Kidney glomerular epithelial cell (primary cell): ENCODE measurements around the gene MGAT5.

Source experiments
- DNase-seq: peaks from one replicate; lab custom pipeline; 2025; lab: John Stamatoyannopoulos, UW

Gene MGAT5

DNA sequence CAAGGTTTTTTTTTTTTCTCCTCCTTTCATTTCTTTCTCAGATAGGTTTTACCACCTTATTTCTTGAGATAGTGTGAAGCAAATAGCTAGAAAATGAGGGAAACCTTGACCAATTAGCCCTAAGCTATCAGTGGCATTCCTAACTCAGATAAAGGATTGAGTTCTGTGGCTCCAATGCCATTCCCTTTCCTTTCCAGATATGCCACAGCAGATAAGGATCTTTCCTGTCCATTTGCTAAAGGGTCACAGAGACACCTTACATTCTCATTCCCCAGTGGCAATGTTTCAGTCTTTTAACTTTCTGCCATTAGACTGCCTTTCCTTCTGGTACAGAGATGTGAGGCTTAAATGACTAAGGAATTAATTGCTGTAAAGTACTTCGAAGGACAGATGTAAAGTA, 81.7 kb downstream of the MGAT5 start:
- DNase-seq: no peak

DNA sequence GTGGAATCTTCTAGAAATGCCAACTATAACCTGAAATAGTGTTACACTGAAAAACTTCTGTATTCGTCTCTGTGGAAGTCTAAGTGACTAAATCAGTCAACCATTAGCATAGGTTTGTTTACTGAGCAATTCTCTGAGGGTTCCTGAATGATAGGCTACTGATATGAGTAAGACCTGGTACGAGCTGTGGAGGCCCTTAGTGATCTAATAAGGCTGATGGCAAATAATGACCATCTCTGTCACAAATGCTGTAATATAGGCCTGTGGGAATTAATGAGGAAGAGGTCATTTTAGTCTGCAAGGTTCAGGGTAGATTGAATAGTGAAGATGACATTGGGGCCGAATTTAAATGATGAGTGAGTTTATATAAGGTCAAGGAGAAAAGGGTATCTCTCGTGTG, 82.5 kb downstream of the MGAT5 start:
- DNase-seq: no peak

DNA sequence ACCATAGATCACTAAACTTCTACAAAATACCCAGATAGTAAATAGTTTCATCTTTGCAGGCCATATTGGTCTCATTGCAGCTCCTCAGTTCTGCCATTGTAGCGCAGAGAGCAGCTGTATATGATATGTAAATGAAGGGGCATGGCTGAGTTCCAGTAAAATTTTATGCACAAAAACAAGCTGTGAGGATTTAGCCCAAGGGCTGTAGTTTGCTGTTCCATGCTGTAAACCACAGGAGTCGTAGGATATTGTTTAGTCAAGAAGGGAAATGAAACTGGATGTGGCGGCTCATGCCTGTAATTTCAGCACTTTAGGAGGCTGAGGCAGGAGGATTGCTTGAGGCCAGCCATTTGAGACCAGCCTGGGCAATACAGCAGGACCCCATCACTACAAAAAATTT, 83.0 kb downstream of the MGAT5 start:
- DNase-seq: no peak

DNA sequence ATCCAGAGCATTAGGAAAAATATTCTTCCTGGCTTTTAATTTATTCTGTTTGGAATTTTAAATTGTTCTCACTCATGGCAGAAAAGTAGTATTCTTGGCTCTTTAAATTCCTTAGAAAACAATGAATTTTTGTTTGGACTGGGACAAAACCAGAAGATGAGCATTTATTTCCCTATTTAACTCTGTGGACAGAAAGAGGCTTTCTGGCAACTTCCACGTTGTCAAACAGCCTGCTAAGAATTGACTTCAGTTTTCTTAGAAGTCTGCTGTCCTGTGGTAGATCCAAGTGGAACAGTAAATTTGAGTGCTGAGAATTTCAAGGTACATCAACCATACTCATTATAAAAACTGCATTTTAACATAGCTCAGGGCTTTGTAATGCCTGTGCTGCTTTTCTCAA, 83.8 kb downstream of the MGAT5 start:
- no peak for DNase-seq

DNA sequence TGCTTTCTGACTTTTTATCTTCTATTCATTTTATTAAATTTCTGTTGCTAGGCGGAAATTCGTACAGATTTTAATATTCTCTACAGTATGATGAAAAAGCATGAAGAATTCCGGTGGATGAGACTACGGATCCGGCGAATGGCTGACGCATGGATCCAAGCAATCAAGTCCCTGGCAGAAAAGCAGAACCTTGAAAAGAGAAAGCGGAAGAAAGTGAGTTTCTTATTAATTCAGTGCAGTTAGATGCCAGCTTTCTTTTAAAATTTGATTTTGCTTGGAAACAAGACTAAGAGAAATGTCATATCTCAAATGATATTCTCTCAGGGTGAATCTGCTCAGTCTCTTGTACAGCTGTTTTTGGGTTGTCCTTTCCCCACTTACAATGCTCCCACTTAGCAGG, 84.3 kb downstream of the MGAT5 start:
- DNase-seq: no peak

DNA sequence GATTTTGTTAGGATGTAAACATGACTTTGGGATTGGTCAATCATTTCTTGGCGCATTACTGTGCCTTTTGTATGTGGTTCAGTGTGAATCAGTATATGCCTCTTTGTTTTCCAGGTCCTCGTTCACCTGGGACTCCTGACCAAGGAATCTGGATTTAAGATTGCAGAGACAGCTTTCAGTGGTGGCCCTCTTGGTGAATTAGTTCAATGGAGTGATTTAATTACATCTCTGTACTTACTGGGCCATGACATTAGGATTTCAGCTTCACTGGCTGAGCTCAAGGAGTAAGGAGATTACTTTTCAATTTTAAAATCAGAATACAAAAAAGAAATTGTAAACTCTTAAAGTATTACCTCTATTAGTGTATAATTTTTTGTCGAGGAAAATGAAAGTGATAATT, 87.6 kb downstream of the MGAT5 start:
- DNase-seq: no peak

DNA sequence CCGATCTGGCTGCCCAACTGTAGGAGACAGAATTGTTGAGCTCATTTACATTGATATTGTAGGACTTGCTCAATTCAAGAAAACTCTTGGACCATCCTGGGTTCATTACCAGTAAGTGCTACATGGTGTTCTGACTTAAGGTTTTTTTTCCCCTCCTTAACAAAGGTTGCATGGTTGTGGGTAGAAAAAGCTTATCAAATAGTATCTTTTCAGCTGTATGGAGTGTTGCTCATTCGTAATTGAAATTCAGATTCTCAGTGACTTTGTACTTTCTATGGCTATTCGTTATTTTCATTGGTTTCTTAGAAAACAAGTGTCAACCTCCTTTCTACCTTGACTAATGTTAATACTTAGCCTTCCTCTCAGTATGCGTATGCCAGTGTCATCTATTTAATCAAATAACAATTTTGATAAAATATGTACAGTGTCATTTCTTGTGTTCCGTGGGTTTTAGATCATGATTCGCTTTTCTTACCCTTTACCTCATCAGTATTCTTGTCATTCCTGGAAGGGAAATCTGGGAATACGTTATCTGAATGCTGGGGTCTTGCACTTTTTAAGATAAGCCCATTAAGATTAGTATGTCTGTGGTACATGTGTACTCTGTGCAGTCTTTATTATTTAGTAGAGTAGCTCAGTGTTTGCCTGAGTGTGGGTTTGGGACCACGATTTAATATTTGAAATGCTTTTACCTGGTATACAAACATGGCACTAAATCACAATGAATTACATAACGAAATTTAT, 91.3 kb downstream of the MGAT5 start:
- DNase-seq: no peak

DNA sequence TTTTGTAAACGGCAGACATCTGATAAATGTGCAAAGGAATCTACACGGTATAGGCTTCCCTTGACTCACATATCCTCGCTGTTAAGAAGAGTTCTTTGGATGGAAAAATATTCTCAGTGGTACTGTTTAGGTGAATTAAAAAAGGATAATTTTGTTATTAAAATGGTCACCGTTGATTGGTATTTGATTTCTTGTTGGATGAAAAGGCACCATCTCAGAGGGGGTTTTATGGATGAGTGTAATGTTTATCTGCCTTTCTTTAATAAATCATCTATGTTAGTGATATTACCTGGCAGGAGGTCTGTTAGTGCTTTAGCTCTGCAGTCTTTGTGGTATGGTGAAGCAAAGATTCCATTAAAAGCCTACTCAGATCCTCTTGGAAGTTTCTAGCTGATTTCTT, 92.3 kb downstream of the MGAT5 start:
- DNase-seq: no peak

DNA sequence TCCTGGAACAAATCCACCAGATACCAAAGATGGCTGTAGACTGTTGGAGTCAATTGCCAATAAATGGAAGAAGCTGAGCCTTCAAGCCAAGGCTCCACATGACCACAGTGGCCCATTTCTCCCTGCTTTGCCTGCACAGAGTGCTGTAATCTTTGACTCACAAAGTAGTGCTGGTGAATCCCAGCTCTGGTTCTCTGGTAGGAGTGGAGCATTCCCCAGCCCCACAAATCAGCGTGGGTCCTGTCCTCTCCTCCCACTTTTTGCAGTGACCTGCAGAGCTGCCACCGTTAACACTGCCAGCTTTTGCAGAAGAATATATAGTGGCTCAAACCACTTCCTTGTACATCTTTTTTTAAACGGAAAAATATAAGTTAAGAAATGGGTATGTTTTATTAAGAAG, 93.9 kb downstream of the MGAT5 start:
- no peak for DNase-seq

DNA sequence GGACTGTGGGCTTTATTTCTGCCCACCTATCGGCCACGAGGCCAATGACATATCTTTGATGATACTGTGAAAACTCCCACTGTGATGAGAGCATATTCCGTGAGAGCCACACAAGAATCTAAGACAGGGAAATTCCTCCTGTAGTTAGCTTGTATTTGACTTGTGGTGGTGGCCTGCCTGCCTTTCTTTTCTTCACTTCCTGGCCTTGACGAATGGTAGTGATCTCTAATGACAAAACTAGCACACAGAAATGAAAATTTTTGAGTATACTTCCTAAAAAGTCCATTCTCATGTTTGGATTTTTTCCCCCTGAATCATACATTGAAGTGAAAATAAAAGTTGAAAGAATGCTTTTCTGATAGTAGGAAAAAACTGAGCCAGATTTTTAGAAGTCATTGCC, 94.4 kb downstream of the MGAT5 start:
- no peak for DNase-seq

DNA sequence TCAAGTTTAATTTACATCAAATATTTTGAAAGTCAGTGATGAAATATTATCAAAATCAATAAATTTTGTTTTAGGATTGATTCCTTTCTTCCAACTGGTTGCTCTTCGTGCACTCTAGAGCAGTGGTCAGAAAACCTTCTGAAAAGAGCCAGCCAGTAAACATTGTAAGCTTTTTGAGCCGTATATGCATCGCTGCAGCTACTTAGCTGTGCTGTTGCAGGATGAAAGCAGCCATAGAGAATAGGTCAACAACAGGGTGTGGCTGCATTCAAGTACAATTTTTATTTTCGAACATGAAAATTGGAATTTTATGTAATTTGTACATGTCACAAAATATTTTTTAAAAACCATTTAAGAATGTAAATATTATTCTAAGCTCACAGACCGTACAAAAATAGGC, 94.9 kb downstream of the MGAT5 start:
- DNase-seq: no peak

DNA sequence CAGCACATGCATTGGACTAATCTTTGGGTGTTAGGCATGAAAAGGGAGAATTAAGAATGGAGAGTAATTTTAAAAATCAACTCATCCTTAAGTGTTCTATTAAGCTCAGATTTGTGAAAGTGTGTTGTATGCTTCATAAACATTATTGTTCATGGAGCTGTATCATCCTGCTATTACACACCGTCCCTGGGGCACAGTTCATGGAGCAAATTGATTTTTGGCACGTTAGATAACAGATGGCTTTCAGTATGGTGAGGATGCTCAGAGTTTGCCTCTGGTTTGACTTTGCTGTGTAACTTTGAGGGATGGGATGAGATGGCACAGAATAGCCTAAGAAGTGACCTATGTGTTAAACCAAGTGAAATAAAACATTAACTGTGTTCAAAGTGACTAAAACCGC, 97.1 kb downstream of the MGAT5 start:
- DNase-seq: no peak

DNA sequence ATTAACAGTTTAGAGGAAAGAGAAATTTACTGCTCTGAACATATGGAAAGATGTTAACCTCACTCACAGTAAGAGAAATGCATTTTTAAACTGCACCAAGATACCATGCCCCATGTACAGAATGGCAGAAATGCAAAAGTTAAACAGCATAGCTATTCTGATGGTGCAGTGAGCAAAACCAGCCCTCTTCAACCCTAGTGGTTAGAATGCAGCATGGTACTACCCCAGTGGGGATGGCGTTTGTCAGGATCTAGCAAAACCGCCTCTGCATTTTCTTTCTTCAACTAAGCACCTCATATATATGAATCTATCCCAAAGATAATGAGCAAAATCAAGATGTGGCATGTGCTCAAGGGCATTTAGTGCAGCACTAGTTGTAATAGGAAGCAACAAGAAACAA, 98.0 kb downstream of the MGAT5 start:
- DNase-seq: no peak

DNA sequence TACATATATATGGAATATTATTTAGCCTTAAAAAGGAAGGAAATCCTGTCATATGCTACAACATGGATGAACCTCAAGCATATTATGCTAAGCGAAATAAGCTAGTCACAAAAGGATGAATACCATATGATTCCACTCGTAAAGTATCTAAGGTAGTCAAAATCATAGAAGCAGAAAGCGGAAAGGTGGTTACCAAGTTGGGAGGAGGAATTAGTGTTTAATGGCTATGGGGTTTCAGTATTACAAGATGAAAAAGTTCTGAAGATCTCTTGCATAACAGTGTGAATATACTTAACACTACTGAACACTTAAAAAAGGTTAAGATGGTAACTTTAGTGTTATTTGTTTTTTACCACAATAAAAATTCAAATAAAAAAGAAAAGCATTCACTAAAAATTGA, 99.0 kb downstream of the MGAT5 start:
- no peak for DNase-seq

DNA sequence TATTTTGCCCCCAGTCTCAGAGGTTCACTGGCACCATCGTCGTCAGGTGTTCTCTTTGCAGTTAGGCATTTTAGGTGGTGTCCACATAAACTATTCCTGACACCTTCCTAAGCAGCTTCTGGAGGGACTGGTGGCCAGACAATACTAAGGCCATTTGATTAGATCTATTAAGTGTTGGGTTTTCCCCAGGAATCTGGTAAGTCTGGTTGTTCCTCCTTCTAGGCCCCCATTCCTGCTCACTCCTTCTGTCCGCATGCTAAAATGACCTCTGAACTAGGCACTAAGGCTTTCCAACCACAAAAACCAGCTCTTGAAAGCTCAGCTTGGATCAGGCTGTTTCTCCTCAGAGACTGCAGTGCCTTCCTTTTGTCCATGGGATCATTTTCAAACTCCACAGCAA, 100.7 kb downstream of the MGAT5 start:
- DNase-seq: no peak

DNA sequence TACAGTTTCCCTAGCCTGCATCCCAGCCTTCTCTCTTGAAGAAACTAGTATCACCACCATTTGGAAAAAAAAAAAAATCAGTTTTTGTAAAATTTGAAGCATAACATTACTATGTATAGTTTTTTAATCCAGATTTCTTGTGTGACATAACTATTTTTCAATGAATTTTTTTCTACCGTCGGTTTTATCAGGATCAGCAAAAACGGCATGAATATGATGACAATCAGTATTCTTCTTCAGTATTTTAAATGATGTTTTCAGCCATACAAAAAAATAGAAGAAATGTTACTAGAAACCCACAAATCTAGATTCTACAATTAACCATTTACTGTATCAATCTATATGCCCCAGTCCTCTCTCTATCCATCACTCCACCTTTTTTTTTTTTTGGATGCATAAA, 103.9 kb downstream of the MGAT5 start:
- DNase-seq: no peak

DNA sequence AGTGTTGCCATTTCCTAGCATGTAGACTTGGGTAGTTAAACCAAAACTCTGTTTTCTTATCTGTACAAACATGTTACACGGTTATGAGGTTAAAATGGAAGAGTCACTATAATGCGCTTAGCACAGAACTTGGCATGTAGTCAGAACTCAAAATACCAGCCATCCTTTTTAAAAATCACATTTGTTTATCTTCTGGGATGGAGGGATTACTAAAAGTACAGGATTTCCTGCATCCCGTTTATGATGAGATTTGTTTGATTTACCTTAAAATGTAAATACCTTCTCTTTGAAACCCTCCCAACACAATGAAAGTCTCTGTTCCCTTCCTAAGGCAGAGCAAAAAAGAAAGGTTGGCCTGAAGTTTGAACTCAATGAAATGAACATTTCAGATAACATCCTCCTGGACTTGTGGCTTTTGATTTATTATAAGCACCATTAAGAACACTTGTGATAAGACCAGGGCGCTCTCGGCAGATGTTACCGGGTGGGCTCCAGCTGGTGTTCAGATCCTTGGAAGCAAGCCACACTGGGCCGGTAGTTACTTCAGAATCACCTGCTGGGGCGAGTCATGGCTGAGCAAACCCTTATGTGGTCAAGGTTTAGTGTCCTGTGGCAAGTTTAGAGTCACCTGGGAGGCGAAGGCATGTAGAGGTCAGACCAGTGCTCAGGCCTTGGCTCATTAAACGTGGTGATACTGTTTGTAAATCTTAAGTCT, 105.7 kb downstream of the MGAT5 start:
- no peak for DNase-seq

DNA sequence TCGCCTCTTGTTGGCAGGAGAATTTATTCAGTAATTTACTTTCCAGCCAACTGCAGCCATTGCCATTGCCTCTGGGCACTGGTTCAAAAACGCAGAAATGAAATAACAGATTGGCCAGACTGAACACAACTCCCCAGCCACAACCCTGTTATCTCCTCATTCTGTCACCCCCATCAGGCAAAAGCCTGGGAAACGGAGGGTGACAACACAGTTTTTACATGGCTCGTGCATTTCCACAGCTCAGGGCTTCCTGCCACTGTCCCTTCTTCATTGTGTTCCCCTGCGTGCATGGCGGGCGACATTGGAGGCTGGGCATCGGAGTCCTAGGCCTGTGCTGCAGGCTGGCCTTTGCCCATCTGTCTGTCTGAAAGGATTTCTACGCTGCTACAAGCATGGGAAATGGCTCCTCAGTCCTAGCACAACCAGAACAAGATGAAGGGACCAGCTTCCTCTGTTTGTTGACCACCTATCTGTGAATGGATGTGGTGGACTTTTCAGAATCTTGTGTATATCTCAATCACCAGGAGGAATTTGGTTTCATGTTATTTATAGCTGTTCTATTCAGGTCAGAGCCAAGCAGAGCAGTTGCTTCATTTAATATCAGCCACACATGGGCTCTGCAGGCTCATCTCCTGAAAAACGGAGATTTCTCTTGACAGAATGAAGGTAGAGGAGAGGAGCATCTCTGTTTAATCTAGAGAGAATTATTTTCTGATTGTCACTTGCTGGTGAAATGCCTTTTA, 107.0 kb downstream of the MGAT5 start:
- no peak for DNase-seq

DNA sequence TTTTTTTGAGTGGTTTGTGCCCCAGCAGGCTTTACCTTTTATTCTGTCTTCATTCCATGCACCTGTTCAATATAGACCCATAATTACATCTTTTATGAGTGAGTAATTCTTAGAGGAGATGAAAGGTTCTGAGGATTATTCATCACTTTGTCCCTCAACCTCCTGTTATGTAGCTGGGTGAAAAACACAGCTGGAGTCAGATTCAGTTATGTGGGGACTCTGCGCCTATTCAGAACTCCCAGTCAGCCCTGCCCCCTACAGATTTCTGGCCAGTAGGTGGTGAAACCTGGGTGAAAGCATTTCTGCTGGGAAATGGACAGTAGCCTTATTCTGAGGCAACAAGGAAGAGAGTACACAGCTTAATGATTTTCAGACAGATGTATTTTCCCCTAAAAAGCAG, 107.8 kb downstream of the MGAT5 start:
- DNase-seq: no peak

DNA sequence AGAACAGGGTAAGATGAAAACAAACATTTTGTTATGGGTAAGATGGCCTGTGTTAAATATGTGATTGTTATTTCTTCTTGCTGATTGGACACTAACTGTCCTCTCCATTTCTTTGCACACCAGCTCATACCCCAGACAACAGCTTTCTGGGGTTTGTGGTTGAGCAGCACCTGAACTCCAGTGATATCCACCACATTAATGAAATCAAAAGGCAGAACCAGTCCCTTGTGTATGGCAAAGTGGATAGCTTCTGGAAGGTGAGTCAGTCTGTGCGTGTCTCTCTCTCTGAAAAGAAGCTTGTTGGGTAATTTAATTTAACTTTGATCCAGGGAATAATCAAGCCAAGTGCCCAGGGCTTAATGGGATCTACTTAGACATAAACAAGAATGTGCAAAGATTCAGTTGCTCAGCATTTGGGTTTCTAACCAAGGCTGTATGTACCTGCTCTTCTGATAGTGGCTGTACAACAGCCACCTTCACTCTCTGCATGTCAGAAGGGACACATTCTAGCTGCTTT, 108.3 kb downstream of the MGAT5 start:
- no peak for DNase-seq

DNA sequence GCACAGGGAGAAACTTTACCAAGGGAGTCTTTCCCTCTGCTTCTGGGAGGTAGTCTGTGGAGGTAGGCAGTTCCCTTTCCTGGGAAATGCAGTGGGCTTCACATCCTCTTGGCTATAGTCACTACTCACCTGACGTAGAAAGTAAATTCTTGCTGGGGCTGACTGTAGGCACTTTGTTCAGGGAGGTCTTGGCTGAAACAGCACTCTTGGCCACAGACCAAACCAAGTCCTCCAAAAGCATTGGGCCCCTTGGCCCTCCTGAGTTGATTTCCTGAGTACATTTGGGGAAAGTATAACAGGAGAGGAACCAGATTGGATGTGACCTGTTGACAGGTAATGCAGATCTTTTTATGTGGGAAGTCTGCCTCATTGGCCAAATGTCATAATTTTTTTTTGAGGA, 108.9 kb downstream of the MGAT5 start:
- no peak for DNase-seq

DNA sequence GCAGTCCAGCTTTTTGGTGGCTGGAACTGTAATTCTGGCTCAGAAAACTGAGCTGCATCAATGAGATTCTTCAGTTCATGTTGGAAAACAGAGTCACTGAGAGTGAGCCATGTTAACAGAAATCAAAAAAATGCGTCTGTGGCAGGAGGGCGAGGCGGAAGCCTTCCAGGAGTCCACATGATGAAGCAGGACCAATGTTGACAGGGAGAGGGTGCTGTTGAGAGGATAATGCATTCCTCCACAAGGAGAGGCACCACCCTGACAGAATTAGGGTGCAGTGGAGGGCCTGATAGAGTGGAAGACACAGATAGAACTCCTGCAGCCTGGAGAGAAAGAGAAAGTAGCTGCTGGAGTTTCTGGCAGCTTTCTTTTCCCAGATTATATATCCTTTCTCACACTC, 111.5 kb downstream of the MGAT5 start:
- no peak for DNase-seq

DNA sequence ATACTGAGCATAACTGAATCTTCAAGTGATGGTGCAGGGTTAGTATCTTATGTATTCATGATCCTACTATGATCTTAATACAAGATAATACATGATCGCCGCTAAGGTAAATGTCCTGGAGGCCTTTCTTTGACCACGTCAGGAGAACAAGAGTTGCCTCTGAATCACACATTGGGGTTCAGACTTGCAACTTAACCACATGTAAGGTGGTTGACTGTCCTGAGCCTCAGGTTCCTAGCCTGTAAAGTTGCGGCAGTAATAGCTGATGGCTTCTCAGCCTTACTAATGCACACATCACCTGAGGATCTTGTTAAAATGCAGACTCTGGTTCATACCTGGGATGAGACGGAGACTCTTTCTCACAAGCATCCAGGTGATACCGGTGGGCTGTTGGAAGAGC, 112.5 kb downstream of the MGAT5 start:
- no peak for DNase-seq
